HepG2 (cell line): Measurements from ENCODE around the gene STXBP4. TPM values are rescaled to one million over a fixed set of nuclear protein-coding genes. Genes with fewer than 3 reads are reported as not detected.

Experiments
- AGO2 ChIP-seq: fragments of 200-400 bp; formaldehyde crosslinking; optimal IDR thresholded peaks from 2 replicates; pipeline ENCODE3; 2017; ENCODE audit warnings: mild to moderate bottlenecking, low read depth, low read length, moderate library complexity
- BHLHE40 ChIP-seq: IDR thresholded peaks from 2 replicates; pipeline ENCODE4 v1.6.1; 2011; ENCODE audit warnings: low read length, improper control_type of control experiment
- CBX2 ChIP-seq, 2 experiments: fragments of 200-600 bp in 1 of 2; sonication (generic); formaldehyde crosslinking in 1 of 2; IDR thresholded peaks; 2 replicates each; pipeline versions ENCODE4 v1.7.0 to v1.8.1; 2018 to 2022; ENCODE audit warnings: low read depth in 2 of 2, low read length in 1 of 2, mild to moderate bottlenecking in 1 of 2, missing genetic modification reagents in 1 of 2
- DNMT3B ChIP-seq: conservative IDR thresholded peaks from 2 replicates; pipeline ENCODE4 v1.6.1; 2016; ENCODE audit warnings: missing biosample characterization, control low read depth
- GFI1 ChIP-seq: sonication (generic); formaldehyde crosslinking; IDR thresholded peaks from 2 replicates; pipeline ENCODE4 v1.5.0; 2020; ENCODE audit warnings: missing genetic modification reagents, mild to moderate bottlenecking, borderline replicate concordance
- HNF4A ChIP-seq: sonication (generic); formaldehyde crosslinking; IDR thresholded peaks from 2 replicates; pipeline ENCODE4 v1.4.0; 2020; ENCODE audit warnings: missing genetic modification reagents
- HNRNPH1 ChIP-seq: fragments of 200-400 bp; formaldehyde crosslinking; optimal IDR thresholded peaks from 2 replicates; pipeline ENCODE3; 2017; ENCODE audit warnings: mild to moderate bottlenecking, low read depth, low read length
- HOXA5 ChIP-seq: sonication (generic); formaldehyde crosslinking; IDR thresholded peaks from 2 replicates; pipeline ENCODE4 v1.4.0; 2020; ENCODE audit warnings: missing genetic modification reagents
- IKZF1 ChIP-seq: fragments of 450-650 bp; IDR thresholded peaks from 2 replicates; pipeline ENCODE4 v1.7.1; 2016
- KLF11 ChIP-seq: IDR thresholded peaks from 2 replicates; pipeline ENCODE4 v1.6.1; 2016; ENCODE audit warnings: missing compliant biosample characterization
- KLF12 ChIP-seq: sonication (generic); formaldehyde crosslinking; IDR thresholded peaks from 2 replicates; pipeline ENCODE4 v1.4.0; 2020; ENCODE audit warnings: missing genetic modification reagents, borderline replicate concordance
- NFE2 ChIP-seq: sonication (generic); formaldehyde crosslinking; IDR thresholded peaks from 2 replicates; pipeline ENCODE4 v1.4.0; 2020; ENCODE audit warnings: missing genetic modification reagents
- NFE2L1 ChIP-seq: sonication (generic); formaldehyde crosslinking; IDR thresholded peaks from 2 replicates; pipeline ENCODE4 v1.4.0; 2020; ENCODE audit warnings: missing genetic modification reagents, mild to moderate bottlenecking, borderline replicate concordance
- NRL ChIP-seq: sonication (generic); formaldehyde crosslinking; IDR thresholded peaks from 2 replicates; pipeline ENCODE4 v1.5.0; 2020; ENCODE audit warnings: missing genetic modification reagents, mild to moderate bottlenecking, moderate library complexity, borderline replicate concordance
- PHF5A ChIP-seq: IDR thresholded peaks from one replicate; pipeline ENCODE4 v1.6.1; 2018; ENCODE audit warnings: low read depth, missing genetic modification reagents; ENCODE audit not compliant: unreplicated experiment
- PRPF4 ChIP-seq: fragments of 200-400 bp; formaldehyde crosslinking; IDR thresholded peaks from 2 replicates; pipeline ENCODE4 v1.6.1; 2016; ENCODE audit warnings: low read length, low read depth; ENCODE audit not compliant: poor library complexity, severe bottlenecking
- RARG ChIP-seq: sonication (generic); formaldehyde crosslinking; IDR thresholded peaks from 2 replicates; pipeline ENCODE4 v1.4.0; 2020; ENCODE audit warnings: low read depth, mild to moderate bottlenecking, missing genetic modification reagents
- RNF2 ChIP-seq: fragments of 450-650 bp; conservative IDR thresholded peaks from 2 replicates; pipeline ENCODE4 v1.6.1; 2016; ENCODE audit warnings: low read depth
- TCF7L2 ChIP-seq: IDR thresholded peaks from 2 replicates; pipeline ENCODE4 v1.6.1; 2011; ENCODE audit warnings: mild to moderate bottlenecking, low read depth, low read length, moderate library complexity
- U2AF1 ChIP-seq: fragments of 200-400 bp; formaldehyde crosslinking; optimal IDR thresholded peaks from 2 replicates; pipeline ENCODE3; 2017; ENCODE audit warnings: mild to moderate bottlenecking, low read depth, low read length
- ZKSCAN8 ChIP-seq: IDR thresholded peaks from 2 replicates; pipeline ENCODE4 v1.6.1; 2016; ENCODE audit warnings: borderline replicate concordance, missing genetic modification reagents, missing compliant biosample characterization
- ZNF124 ChIP-seq: sonication (generic); formaldehyde crosslinking; IDR thresholded peaks from 2 replicates; pipeline ENCODE4 v1.4.0; 2020; ENCODE audit warnings: missing genetic modification reagents
- ZNF3 ChIP-seq: IDR thresholded peaks from 2 replicates; pipeline ENCODE4 v1.7.0; 2017; ENCODE audit warnings: inconsistent platforms
- ZNF839 ChIP-seq: sonication (generic); formaldehyde crosslinking; IDR thresholded peaks from 2 replicates; pipeline ENCODE4 v1.4.0; 2020; ENCODE audit warnings: missing genetic modification reagents, mild to moderate bottlenecking, borderline replicate concordance
- polyA plus RNA-seq, 8 experiments: library from polyadenylated mRNA; depleted of rRNA in 3 of 8; stranded (reverse) in 7 of 8; unstranded in 1 of 8; fragments of >200 nt; fragmentation: Illumina TruSeq in 4 of 8; extraction: Trizol in 4 of 8; gene quantifications; 2 replicates each; pipeline versions ENCODE4 v1.2.1 to v1.2.3, GENCODE V29; 2011 to 2016; ENCODE audit warnings: low read depth in 4 of 8, missing spikeins in 1 of 8, mixed read lengths in 1 of 8; ENCODE audit not compliant: insufficient read depth in 1 of 8
- total RNA-seq, 5 experiments: library from RNA; depleted of rRNA; stranded (reverse); fragments of >200 nt; fragmentation: Illumina TruSeq; extraction: Trizol; gene quantifications; 2 replicates each; pipeline ENCODE4 v1.2.3, GENCODE V29; 2016; ENCODE audit warnings: low read depth in 1 of 5
- TF ChIP-seq, protein P1 (sequence below): sonication (generic); formaldehyde crosslinking; IDR thresholded peaks from 2 replicates; pipeline ENCODE4 v1.5.1; 2020; ENCODE audit warnings: missing genetic modification reagents, mild to moderate bottlenecking, borderline replicate concordance
- TF ChIP-seq, protein P2 (sequence below): sonication (generic); formaldehyde crosslinking; IDR thresholded peaks from 2 replicates; pipeline ENCODE4 v1.8.1; 2023; ENCODE audit warnings: mild to moderate bottlenecking, inconsistent platforms, moderate library complexity, missing genetic modification reagents, borderline replicate concordance
- TF ChIP-seq, protein P3 (sequence below): sonication (generic); formaldehyde crosslinking; IDR thresholded peaks from 2 replicates; pipeline ENCODE4 v1.8.1; 2023; ENCODE audit warnings: mild to moderate bottlenecking, moderate library complexity, missing genetic modification reagents
- TF ChIP-seq, protein P4 (sequence below): sonication (generic); formaldehyde crosslinking; IDR thresholded peaks from 2 replicates; pipeline ENCODE4 v1.5.0; 2020; ENCODE audit warnings: missing genetic modification reagents

Gene STXBP4
- total and polyA plus RNA-seq, 2 of the 13 experiments (the other 11 are each of a cell fraction or from before 2014, with no cell fraction given): 8.5 to 36.1 TPM

DNA sequence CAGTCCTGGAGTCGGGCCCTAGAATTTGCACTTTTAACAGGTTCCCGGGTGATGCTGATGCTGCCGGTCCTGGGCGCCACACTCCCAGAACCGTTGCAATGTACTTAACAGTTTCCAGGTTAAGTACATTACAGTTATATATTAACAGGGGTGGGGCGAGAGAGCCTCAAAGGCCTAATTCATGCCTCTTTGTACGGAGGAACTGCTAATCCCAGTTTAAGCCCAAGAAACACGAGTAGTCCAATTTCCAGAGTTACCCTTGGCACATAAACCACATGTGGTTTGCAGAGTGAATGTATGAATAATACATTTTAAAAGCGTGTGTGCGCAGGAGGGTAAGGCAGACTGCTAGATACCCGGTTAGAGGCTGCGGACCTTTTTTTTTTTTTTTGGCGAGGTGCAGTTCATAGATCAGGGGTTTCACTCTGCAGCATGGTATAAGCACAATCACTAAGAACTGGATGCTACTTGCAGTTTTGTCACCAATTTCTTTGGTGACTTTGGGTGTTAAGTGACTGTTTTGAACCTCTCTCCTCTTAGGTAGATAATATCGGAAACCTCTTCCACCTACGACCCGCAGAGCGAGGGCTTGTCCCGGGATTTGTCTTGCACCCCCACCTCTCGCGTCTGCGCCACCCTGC, 824 bp upstream of the STXBP4 start (continued):
- TF ChIP-seq KLF11 (CRISPR knock-in tag) (no peak; the same call in 1 of the 2 replicates), ZNF839 (no peak), IKZF1 (no peak), HNF4A (no peak), RARG (CRISPR knock-in tag) (no peak), ZKSCAN8 (no peak), ZNF3 (CRISPR knock-in tag) (no peak), PHF5A (no peak), NFE2 (CRISPR knock-in tag) (no peak), TCF7L2 (no peak), RNF2 (no peak), AGO2 (no peak), NRL (CRISPR knock-in tag) (no peak), GFI1 (CRISPR knock-in tag) (no peak), CBX2 (IDR thresholded peaks at IDR 0.05; ENCODE audit: low read depth, low read length) (no peak), CBX2 (CRISPR knock-in tag; IDR thresholded peaks at IDR 0.05; ENCODE audit: low read depth) (no peak), KLF12 (no peak), U2AF1 (peak; percentile 61), HOXA5 (CRISPR knock-in tag) (no peak), ZNF124 (CRISPR knock-in tag) (no peak), NFE2L1 (no peak), HNRNPH1 (no peak), DNMT3B (peak; percentile 51; the same call in 1 of the 2 replicates), BHLHE40 (no peak), PRPF4 (no peak)
- TF ChIP-seq, protein P1, sequence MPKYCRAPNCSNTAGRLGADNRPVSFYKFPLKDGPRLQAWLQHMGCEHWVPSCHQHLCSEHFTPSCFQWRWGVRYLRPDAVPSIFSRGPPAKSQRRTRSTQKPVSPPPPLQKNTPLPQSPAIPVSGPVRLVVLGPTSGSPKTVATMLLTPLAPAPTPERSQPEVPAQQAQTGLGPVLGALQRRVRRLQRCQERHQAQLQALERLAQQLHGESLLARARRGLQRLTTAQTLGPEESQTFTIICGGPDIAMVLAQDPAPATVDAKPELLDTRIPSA: no peak
- TF ChIP-seq, protein P2, sequence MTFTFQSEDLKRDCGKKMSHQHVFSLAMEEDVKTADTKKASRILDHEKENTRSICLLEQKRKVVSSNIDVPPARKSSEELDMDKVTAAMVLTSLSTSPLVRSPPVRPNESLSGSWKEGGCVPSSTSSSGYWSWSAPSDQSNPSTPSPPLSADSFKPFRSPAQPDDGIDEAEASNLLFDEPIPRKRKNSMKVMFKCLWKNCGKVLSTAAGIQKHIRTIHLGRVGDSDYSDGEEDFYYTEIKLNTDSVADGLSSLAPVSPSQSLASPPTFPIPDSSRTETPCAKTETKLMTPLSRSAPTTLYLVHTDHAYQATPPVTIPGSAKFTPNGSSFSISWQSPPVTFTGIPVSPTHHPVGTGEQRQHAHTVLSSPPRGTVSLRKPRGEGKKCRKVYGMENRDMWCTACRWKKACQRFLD (CRISPR knock-in tag): no peak
- TF ChIP-seq, protein P3, sequence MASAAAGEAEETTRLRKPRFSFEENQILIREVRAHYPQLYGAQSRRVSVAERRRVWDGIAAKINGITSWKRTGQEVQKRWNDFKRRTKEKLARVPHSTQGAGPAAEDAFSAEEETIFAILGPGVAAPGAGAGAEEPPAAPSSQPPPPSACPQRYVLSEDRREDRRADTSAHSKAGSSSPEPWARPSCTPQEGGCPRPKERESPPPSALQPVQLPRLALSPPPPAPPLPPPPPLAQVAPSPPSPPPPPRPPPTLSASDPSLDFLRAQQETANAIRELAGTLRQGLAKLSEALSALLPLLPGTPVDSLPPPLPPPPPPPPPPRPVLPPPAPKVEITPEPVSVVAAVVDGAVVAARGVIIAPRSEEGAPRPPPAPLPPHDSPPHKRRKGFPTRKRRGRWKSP (CRISPR knock-in tag): no peak
- TF ChIP-seq, protein P4, sequence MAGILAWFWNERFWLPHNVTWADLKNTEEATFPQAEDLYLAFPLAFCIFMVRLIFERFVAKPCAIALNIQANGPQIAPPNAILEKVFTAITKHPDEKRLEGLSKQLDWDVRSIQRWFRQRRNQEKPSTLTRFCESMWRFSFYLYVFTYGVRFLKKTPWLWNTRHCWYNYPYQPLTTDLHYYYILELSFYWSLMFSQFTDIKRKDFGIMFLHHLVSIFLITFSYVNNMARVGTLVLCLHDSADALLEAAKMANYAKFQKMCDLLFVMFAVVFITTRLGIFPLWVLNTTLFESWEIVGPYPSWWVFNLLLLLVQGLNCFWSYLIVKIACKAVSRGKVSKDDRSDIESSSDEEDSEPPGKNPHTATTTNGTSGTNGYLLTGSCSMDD: no peak
